Peyer's patch (tissue), 4 donors: ENCODE data around the gene CLEC4E. TPM values are rescaled to one million over a fixed set of nuclear protein-coding genes. Genes with fewer than 3 reads are reported as not detected.
"Not testable (repeated sequence)": the region's sequence is repeated elsewhere in the genome, so short reads cannot be mapped to it uniquely, and the experiment has no call there.

ENCODE experiments used
- DNase-seq, 3 donors: peaks; one replicate each; pipeline ENCODE4 v3.0.0-alpha.2; 2017 to 2019
- H3K27ac ChIP-seq, 4 donors: fragments of 200-600 bp; sonication (generic); one replicate each; pipeline ENCODE4 v1.5.1; 2016 to 2019
- H3K27me3 ChIP-seq, 2 donors: fragments of 200-600 bp; sonication (generic); one replicate each; pipeline ENCODE4 v1.5.1; 2019
- H3K36me3 ChIP-seq, 3 donors: fragments of 200-600 bp; sonication (generic); one replicate each; pipeline ENCODE4 v1.5.1; 2016 to 2019
- H3K4me1 ChIP-seq, 4 donors: fragments of 200-600 bp; sonication (generic); one replicate each; pipeline ENCODE4 v1.5.1; 2016 to 2019
- H3K4me3 ChIP-seq, 4 donors: fragments of 200-600 bp; sonication (generic); 1 replicate in 3 of 4; 2 replicates in 1 of 4; pipeline ENCODE4 v1.5.1; 2016 to 2019; ENCODE audit warnings: mild to moderate bottlenecking in 1 of 4
- H3K9me3 ChIP-seq, 4 donors: fragments of 200-600 bp; sonication (generic); one replicate each; pipeline ENCODE4 v1.5.1; 2016 to 2019; ENCODE audit warnings: mild to moderate bottlenecking in 1 of 4
- POLR2A ChIP-seq, 2 donors: fragments of 450-650 bp; IDR thresholded peaks; one replicate each; pipeline ENCODE4 v1.5.1; 2017; ENCODE audit warnings: antibody characterized with exemption in 2 of 2, mild to moderate bottlenecking in 2 of 2, moderate library complexity in 2 of 2
- total RNA-seq, 4 donors: library from RNA; depleted of rRNA; stranded (reverse); fragments of >200 nt; gene quantifications; one replicate each; pipeline ENCODE4 v1.1.0, GENCODE V29; 2016
- TF ChIP-seq, protein P1 (sequence below), 6 experiments: fragments of 450-650 bp in 4 of 6; fragments of 200-600 bp in 2 of 6; sonication (generic) in 1 of 6; IDR thresholded peaks; one replicate each; pipeline ENCODE4 v1.5.1; 2017 to 2019; ENCODE audit warnings: antibody characterized with exemption in 6 of 6, mild to moderate bottlenecking in 3 of 6, moderate library complexity in 1 of 6

The CLEC4E gene
- total RNA-seq, 4 donors from 2014 or later = 2.9 TPM; not detected in 3

DNA sequence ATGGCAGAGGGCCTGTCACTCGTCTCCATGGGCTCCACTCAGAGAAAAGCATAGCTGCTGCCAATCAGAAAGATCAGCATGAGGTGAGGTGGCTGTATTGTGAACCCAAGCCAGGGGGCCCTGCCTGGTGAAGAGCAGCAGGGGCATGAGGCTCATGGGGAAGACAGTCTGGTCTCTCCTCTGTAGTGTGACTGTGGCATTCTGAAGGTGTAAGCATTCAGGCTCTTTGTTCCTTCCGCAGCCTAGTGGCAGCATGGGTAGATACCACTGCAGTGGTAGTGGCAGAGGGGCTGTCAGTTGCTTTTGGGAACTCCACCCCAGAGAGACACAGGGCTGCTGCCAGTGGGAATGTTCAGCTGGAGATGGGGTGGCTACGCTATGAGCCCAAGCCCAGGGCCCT lies 32.5 kb downstream of the CLEC4E start:
- TF ChIP-seq, protein P1, sequence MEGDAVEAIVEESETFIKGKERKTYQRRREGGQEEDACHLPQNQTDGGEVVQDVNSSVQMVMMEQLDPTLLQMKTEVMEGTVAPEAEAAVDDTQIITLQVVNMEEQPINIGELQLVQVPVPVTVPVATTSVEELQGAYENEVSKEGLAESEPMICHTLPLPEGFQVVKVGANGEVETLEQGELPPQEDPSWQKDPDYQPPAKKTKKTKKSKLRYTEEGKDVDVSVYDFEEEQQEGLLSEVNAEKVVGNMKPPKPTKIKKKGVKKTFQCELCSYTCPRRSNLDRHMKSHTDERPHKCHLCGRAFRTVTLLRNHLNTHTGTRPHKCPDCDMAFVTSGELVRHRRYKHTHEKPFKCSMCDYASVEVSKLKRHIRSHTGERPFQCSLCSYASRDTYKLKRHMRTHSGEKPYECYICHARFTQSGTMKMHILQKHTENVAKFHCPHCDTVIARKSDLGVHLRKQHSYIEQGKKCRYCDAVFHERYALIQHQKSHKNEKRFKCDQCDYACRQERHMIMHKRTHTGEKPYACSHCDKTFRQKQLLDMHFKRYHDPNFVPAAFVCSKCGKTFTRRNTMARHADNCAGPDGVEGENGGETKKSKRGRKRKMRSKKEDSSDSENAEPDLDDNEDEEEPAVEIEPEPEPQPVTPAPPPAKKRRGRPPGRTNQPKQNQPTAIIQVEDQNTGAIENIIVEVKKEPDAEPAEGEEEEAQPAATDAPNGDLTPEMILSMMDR (IDR thresholded peaks at IDR 0.05) = no peak
- no peak for TF ChIP-seq POLR2A (IDR thresholded peaks at IDR 0.05)
- Histone ChIP-seq H3K4me3 (no peak overlapping the region), H3K27me3 (no peaks in the 10 kb centered on the region), H3K36me3 (no peaks in the 10 kb centered on the region), H3K4me1 (no peaks in the 10 kb centered on the region), H3K9me3 (no peaks in the 10 kb centered on the region), H3K27ac (no peak overlapping the region)
- DNase-seq = no peak

DNA sequence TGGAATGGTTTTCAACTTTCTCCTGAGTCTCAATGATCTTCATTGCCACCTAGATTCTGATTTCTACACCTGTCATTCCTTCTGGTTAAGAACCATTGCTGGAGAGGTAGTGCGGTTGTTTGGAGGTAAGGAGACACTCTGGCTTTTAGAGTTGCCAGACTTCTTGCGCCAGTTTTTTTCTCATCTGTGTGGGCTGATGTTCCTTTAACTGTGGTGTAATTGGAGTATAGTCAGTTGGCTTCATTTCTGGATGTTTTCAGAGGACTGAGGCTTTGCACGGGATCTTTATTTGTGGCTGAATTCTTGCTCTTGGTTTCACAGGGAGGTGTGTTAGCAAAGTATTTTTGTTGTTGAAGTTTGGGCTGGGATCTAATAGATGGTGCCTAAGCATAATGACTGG lies 33.1 kb downstream of the CLEC4E start:
- no peak for DNase-seq
- no peaks in the 10 kb centered on the region for H3K9me3 ChIP-seq
- H3K36me3 ChIP-seq = no peaks in the 10 kb centered on the region
- H3K4me1 ChIP-seq = no peaks in the 10 kb centered on the region
- no peak overlapping the region for H3K4me3 ChIP-seq
- no peak overlapping the region for H3K27ac ChIP-seq
- no peak for TF ChIP-seq POLR2A (IDR thresholded peaks at IDR 0.05)
- TF ChIP-seq, protein P1 (IDR thresholded peaks at IDR 0.05) = no peak
- H3K27me3 ChIP-seq = no peaks in the 10 kb centered on the region

DNA sequence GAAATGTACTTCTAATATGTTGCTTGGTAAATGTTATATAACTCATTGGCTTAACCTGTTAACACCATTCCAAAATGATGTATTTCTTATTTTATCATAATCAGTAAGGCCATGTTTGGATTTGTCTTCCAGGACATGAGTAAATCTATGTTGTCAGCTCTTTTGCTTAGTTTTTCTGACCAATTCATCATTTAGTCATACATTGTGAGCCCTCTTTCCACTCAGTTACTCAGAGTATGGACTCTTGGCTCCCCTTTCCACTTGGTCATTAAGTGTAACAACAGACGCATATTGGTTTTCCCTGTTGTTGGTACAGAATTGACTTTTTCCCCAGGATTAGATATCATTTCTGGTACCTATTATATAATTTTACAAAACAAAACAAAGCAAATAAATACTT lies 36.4 kb downstream of the CLEC4E start:
- Histone ChIP-seq H3K27me3 (no peaks in the 10 kb centered on the region), H3K9me3 (no peaks in the 10 kb centered on the region), H3K4me1 (no peaks in the 10 kb centered on the region), H3K36me3 (no peaks in the 10 kb centered on the region), H3K4me3 (no peak overlapping the region), H3K27ac (no peak overlapping the region)
- DNase-seq = no peak
- TF ChIP-seq POLR2A (IDR thresholded peaks at IDR 0.05) = no peak
- TF ChIP-seq, protein P1 (IDR thresholded peaks at IDR 0.05) = no peak

DNA sequence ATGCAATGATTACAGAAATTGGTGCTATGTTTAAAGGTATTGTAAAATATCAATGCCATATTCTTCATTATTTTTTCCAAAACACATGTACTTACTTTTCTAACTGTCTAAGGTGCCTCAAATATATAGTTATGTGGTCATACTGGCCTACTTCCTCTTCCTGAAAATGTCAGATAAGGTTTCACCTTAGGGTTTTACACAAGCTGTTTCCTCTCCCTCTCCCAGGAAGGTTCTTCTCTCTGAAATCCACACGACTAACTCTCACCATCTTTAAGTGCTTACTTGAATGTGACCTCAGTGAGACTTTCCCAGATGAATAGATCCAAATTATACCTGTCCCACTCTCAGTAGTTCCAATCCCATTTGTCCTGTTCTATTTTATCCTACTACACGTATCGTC lies 39.0 kb downstream of the CLEC4E start:
- H3K4me1 ChIP-seq = no peaks in the 10 kb centered on the region
- no peaks in the 10 kb centered on the region for H3K27me3 ChIP-seq
- no peaks in the 10 kb centered on the region for H3K36me3 ChIP-seq
- H3K27ac ChIP-seq = no peak overlapping the region
- no peak for TF ChIP-seq POLR2A (IDR thresholded peaks at IDR 0.05)
- TF ChIP-seq, protein P1 (IDR thresholded peaks at IDR 0.05) = no peak
- H3K9me3 ChIP-seq = no peaks in the 10 kb centered on the region
- DNase-seq = no peak
- no peak overlapping the region for H3K4me3 ChIP-seq

DNA sequence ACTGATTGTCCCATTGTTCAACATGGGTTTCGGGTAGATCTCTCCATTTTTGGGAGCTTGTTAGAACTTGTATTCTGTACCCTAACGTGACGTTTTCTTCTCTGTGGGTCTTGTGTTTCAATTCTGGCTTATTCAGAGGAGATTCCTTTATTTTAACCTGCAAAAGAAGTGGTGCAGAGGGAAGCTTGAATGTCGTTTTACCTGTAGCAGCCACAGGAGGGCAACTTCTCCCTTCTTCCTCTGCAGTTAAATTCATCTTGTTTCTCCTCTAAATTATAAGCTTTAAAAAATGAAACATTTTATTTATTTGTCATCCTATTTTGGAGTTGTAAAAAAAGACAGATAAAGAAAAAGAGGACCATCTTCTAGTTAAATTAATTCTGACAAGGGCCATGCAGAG lies 41.1 kb downstream of the CLEC4E start:
- H3K4me1 ChIP-seq = no peaks in the 10 kb centered on the region
- no peaks in the 10 kb centered on the region for H3K9me3 ChIP-seq
- no peak overlapping the region for H3K27ac ChIP-seq
- DNase-seq = no peak
- TF ChIP-seq, protein P1 (IDR thresholded peaks at IDR 0.05) = no peak
- TF ChIP-seq POLR2A (IDR thresholded peaks at IDR 0.05) = no peak
- no peaks in the 10 kb centered on the region for H3K27me3 ChIP-seq
- no peaks in the 10 kb centered on the region for H3K36me3 ChIP-seq
- no peak overlapping the region for H3K4me3 ChIP-seq

DNA sequence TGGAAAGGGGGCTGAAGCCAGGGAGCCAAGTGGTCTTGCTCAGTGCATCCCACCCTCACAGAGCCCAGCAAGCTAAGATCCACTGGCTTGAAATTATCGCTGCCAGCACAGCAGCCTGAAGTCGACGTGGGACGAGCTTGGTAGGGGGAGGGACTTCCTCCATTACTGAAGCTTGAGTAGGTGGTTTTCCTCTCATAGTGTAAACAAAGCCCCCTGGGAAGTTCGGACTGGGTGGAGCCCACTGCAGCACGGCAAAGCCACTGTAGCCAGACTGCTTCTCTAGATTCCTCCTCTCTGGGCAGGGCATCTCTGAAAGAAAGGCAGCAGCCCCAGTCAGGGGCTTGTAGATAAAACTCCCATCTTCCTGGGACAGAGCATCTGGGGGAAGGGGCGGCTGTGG lies 44.6 kb downstream of the CLEC4E start:
- not testable (repeated sequence) for H3K4me1 ChIP-seq, DNase-seq, H3K36me3 ChIP-seq, H3K4me3 ChIP-seq, H3K9me3 ChIP-seq, H3K27ac ChIP-seq, H3K27me3 ChIP-seq

DNA sequence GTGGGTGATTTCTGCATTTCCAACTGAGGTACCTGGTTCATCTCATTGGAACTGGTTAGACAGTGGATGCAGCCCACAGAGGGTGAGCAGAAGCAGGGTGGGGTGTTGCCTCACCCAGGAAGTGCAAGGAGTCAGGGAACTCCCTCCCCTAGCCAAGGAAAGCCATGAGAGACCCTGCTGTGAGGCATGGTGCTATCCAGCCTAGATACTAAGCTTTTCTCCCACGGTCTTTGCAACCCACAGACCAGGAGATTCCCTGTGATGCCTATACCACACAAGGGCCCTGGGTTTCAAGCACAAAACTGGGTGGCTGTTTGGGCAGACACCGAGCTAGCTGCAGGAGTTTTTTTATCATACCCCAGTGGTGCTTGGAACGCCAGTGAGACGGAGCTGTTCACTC lies 45.0 kb downstream of the CLEC4E start:
- H3K4me1 ChIP-seq, H3K4me3 ChIP-seq, H3K27me3 ChIP-seq, H3K27ac ChIP-seq, H3K36me3 ChIP-seq, H3K9me3 ChIP-seq, DNase-seq: not testable (repeated sequence)
